Measurements from ENCODE around the gene TAF15. TPM values are rescaled to one million over a fixed set of nuclear protein-coding genes. Genes with fewer than 3 reads are reported as not detected.

The TAF15 gene
- total and polyA plus RNA-seq, 2 of the 13 experiments (the other 11 are each of a cell fraction or from before 2014, with no cell fraction given): 25.2 to 26.5 TPM

GRCh38 chr17:35875072-35875799 is 66.0 kb downstream of the TAF15 start (continued):
- TF ChIP-seq HNRNPLL (IDR thresholded peaks at IDR 0.05; ENCODE audit: low read depth, low read length, poor library complexity, severe bottlenecking) (no peak), RARA (CRISPR knock-in tag; IDR thresholded peaks at IDR 0.05) (peak; percentile 91), ZNF331 (CRISPR knock-in tag; IDR thresholded peaks at IDR 0.05) (no peak), ZNF567 (CRISPR knock-in tag; IDR thresholded peaks at IDR 0.05; ENCODE audit: borderline replicate concordance) (no peak), NR2F1 (CRISPR knock-in tag; IDR thresholded peaks at IDR 0.05) (peak in 1 of 2 experiments; percentile 59; a peak in 1 of 4 replicates), ZSCAN20 (CRISPR knock-in tag; IDR thresholded peaks at IDR 0.05; ENCODE audit: borderline replicate concordance) (no peak), ZNF160 (CRISPR knock-in tag; IDR thresholded peaks at IDR 0.05) (no peak), CBX1 (IDR thresholded peaks at IDR 0.05; ENCODE audit: low read depth) (no peak), ELF3 (CRISPR knock-in tag; IDR thresholded peaks at IDR 0.05) (peak; percentile 62; the same call in 1 of the 2 replicates), ZNF547 (CRISPR knock-in tag; IDR thresholded peaks at IDR 0.05) (no peak), FOXC1 (CRISPR knock-in tag; IDR thresholded peaks at IDR 0.05; ENCODE audit: borderline replicate concordance) (no peak), ZNF746 (CRISPR knock-in tag; IDR thresholded peaks at IDR 0.05) (no peak), ZNF782 (CRISPR knock-in tag; IDR thresholded peaks at IDR 0.05; ENCODE audit: borderline replicate concordance) (no peak), ZSCAN9 (CRISPR knock-in tag; IDR thresholded peaks at IDR 0.05; ENCODE audit: borderline replicate concordance) (no peak), ZBTB8A (CRISPR knock-in tag; IDR thresholded peaks at IDR 0.05; ENCODE audit: borderline replicate concordance, low read depth) (no peak), RORA (CRISPR knock-in tag; IDR thresholded peaks at IDR 0.05) (no peak), PITX1 (CRISPR knock-in tag; IDR thresholded peaks at IDR 0.05) (no peak), MBD4 (IDR thresholded peaks at IDR 0.05; ENCODE audit: borderline replicate concordance, low read length) (no peak), GABPA (IDR thresholded peaks at IDR 0.05; ENCODE audit: low read depth, low read length) (no peak), GABPA (CRISPR knock-in tag; IDR thresholded peaks at IDR 0.05; ENCODE audit: low read depth) (peak; percentile 52; the same call in 1 of the 2 replicates), ZNF552 (CRISPR knock-in tag; IDR thresholded peaks at IDR 0.05; ENCODE audit: borderline replicate concordance) (no peak), ZNF510 (CRISPR knock-in tag; IDR thresholded peaks at IDR 0.05; ENCODE audit: low read depth) (no peak), SP2 (CRISPR knock-in tag; IDR thresholded peaks at IDR 0.05) (no peak), GATAD1 (CRISPR knock-in tag; IDR thresholded peaks at IDR 0.05) (no peak)
- TF ChIP-seq, protein P1, sequence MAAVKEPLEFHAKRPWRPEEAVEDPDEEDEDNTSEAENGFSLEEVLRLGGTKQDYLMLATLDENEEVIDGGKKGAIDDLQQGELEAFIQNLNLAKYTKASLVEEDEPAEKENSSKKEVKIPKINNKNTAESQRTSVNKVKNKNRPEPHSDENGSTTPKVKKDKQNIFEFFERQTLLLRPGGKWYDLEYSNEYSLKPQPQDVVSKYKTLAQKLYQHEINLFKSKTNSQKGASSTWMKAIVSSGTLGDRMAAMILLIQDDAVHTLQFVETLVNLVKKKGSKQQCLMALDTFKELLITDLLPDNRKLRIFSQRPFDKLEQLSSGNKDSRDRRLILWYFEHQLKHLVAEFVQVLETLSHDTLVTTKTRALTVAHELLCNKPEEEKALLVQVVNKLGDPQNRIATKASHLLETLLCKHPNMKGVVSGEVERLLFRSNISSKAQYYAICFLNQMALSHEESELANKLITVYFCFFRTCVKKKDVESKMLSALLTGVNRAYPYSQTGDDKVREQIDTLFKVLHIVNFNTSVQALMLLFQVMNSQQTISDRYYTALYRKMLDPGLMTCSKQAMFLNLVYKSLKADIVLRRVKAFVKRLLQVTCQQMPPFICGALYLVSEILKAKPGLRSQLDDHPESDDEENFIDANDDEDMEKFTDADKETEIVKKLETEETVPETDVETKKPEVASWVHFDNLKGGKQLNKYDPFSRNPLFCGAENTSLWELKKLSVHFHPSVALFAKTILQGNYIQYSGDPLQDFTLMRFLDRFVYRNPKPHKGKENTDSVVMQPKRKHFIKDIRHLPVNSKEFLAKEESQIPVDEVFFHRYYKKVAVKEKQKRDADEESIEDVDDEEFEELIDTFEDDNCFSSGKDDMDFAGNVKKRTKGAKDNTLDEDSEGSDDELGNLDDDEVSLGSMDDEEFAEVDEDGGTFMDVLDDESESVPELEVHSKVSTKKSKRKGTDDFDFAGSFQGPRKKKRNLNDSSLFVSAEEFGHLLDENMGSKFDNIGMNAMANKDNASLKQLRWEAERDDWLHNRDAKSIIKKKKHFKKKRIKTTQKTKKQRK (IDR thresholded peaks at IDR 0.05; ENCODE audit: low read length): no peak
- TF ChIP-seq, protein P2, sequence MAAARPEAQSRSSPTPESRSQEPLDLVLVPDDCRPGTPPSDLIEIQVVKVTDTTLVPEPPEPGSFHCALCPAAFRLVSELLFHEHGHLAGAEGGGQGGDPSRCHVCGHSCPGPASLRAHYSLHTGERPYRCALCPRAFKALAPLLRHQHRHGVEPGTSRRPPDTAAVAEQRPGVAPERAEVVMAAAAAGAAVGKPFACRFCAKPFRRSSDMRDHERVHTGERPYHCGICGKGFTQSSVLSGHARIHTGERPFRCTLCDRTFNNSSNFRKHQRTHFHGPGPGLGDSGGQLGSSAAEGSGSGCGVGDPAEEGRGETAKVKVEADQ (CRISPR knock-in tag; IDR thresholded peaks at IDR 0.05; ENCODE audit: borderline replicate concordance): no peak

Measured in HepG2 (cell line).